Activated CD4-positive, alpha-beta T cell treated with anti-CD3 and anti-CD28 coated beads for 36 hours (primary cell): Measurements from ENCODE around the gene RASGRP1. TPM values are rescaled to one million over a fixed set of nuclear protein-coding genes. Genes with fewer than 3 reads are reported as not detected.

Experiments
- ATAC-seq: fragments of 200-7000 bp; cut with Tn5 transposase; one replicate; pipeline ENCODE4 v1.10.0; 2021; ENCODE audit warnings: mild to moderate bottlenecking, moderate library complexity
- CTCF ChIA-PET: fragments of 350-600 bp; sonication (Branson Sonifier 250); formaldehyde crosslinking; loops from one replicate; lab custom pipeline; 2021; ENCODE audit warnings: antibody characterized with exemption; lab: Charles Lee
- POLR2A ChIA-PET: fragments of 350-600 bp; sonication (Branson Sonifier 250); formaldehyde crosslinking; loops from one replicate; lab custom pipeline; 2021; ENCODE audit warnings: antibody characterized with exemption, inconsistent platforms; lab: Charles Lee
- DNase-seq: peaks from one replicate; pipeline ENCODE4 v3.0.0-alpha.2; 2020
- H3K27ac Mint-ChIP-seq: one replicate; pipeline ENCODE4 v1.8.0; 2021; ENCODE audit warnings: mixed read lengths
- H3K27me3 Mint-ChIP-seq: one replicate; pipeline ENCODE4 v1.8.0; 2021; ENCODE audit warnings: mixed read lengths
- H3K36me3 Mint-ChIP-seq: one replicate; pipeline ENCODE4 v1.8.0; 2021; ENCODE audit warnings: low read depth, mixed read lengths
- H3K4me1 Mint-ChIP-seq: one replicate; pipeline ENCODE4 v1.8.0; 2021; ENCODE audit warnings: mixed read lengths
- H3K4me3 Mint-ChIP-seq: one replicate; pipeline ENCODE4 v1.8.0; 2021; ENCODE audit warnings: mild to moderate bottlenecking, moderate library complexity, mixed read lengths
- H3K9me3 Mint-ChIP-seq: one replicate; pipeline ENCODE4 v1.8.0; 2021; ENCODE audit warnings: low read depth, mixed read lengths
- intact Hi-C, 2 experiments: fragments of 100-400 bp; cut with DNase I in 1 of 2; cut with micrococcal nuclease in 1 of 2; formaldehyde crosslinking; loops; one replicate each; pipeline versions ENCODE4 v1.14.2 to v1.15.1; 2022 to 2024; cut with DNase I, micrococcal nuclease
- total RNA-seq, 2 experiments: library from RNA; stranded (reverse); gene quantifications; one replicate each; pipeline ENCODE4 v1.2.3, GENCODE V29; 2021

The RASGRP1 gene
- total RNA-seq, 2 experiments from 2014 or later = 102 to 120 TPM

DNA sequence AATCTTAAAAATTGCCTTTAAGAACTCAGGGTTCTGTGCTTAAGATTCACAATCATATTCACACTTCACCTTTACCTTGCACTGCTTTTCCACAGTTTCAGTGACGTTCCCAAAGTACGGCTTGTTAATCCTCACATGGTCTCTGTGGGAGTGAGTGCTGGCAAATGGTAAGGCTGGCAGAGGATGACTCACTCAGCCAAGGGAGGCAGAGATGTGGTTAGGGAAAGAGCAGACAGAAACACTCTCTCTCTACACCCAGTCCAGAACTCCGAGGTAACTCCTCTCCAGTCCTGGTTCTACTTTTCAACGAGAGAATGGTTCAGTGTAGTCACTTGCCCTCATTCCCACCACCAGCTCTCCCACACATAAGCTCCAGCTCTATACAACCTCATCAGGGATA is 33.1 kb downstream of the RASGRP1 start:
- no peaks in the 10 kb centered on the region for H3K27me3 Mint-ChIP-seq
- H3K9me3 Mint-ChIP-seq = peaks cover 2% of the 10 kb centered on the region
- no peak for ATAC-seq
- H3K4me3 Mint-ChIP-seq = no peak overlapping the region
- POLR2A ChIA-PET = interaction anchor here (1.4 kb wide), 1 partner anchor 33 kb away, joined by 3 read pairs; the partner anchor contains the start of gene RASGRP1
- H3K4me1 Mint-ChIP-seq = peaks cover 98% of the 10 kb centered on the region
- H3K27ac Mint-ChIP-seq = peak overlapping the region; percentile 82
- no peak for DNase-seq
- CTCF ChIA-PET = interaction anchor here (0.8 to 6.8 kb wide), 8 partner anchors 10 to 168 kb away, joined by 3 to 40 read pairs (median 4); no protein-coding TSS in a partner anchor
- peaks cover 86% of the 10 kb centered on the region for H3K36me3 Mint-ChIP-seq
- intact Hi-C loops = loop anchor here in 1 of 2 experiments (2.0 kb wide), 1 partner anchor 25 kb away; no protein-coding TSS in a partner anchor

- intact Hi-C loops = loop anchor here (1.0 to 2.0 kb wide), 2 partner anchors 8 to 27 kb away; no protein-coding TSS in a partner anchor
- Mint-ChIP-seq H3K4me3 (no peak overlapping the region), H3K36me3 (peaks cover 83% of the 10 kb centered on the region), H3K9me3 (no peaks in the 10 kb centered on the region), H3K27ac (peak overlapping the region; percentile 82), H3K27me3 (no peaks in the 10 kb centered on the region), H3K4me1 (peaks cover 98% of the 10 kb centered on the region)
- ATAC-seq = peak; percentile 96
- POLR2A ChIA-PET = interaction anchor here (0.7 to 1.4 kb wide), 2 partner anchors 34 to 81 kb away, joined by 3 to 4 read pairs; partner anchors contain the start of gene RASGRP1
- peak; percentile 69 for DNase-seq
- CTCF ChIA-PET = interaction anchor here (0.5 to 6.8 kb wide), 7 partner anchors 9 to 1327 kb away, joined by 3 to 40 read pairs (median 4); no protein-coding TSS in a partner anchor
Measured at GRCh38 chr15:38530113-38530512, 34.5 kb downstream of the RASGRP1 start.

GRCh38 chr15:38528294-38528693 is 36.3 kb downstream of the RASGRP1 start:
- intact Hi-C loops = no loop called here
- no peak for ATAC-seq
- DNase-seq = no peak
- Mint-ChIP-seq H3K27ac (peak overlapping the region; percentile 65), H3K36me3 (peaks cover 79% of the 10 kb centered on the region), H3K4me3 (no peak overlapping the region), H3K27me3 (no peaks in the 10 kb centered on the region), H3K4me1 (peaks cover 93% of the 10 kb centered on the region), H3K9me3 (no peaks in the 10 kb centered on the region)
- CTCF ChIA-PET = interaction anchor here (0.6 to 2.8 kb wide), 6 partner anchors 10 to 1713 kb away, joined by 3 to 8 read pairs (median 4); no protein-coding TSS in a partner anchor
- POLR2A ChIA-PET = no interaction called here

GRCh38 chr15:38526158-38526557 is 38.5 kb downstream of the RASGRP1 start:
- Mint-ChIP-seq H3K4me3 (no peak overlapping the region), H3K27ac (peak overlapping the region; percentile 53), H3K36me3 (peaks cover 69% of the 10 kb centered on the region), H3K27me3 (no peaks in the 10 kb centered on the region), H3K4me1 (peaks cover 89% of the 10 kb centered on the region), H3K9me3 (no peaks in the 10 kb centered on the region)
- CTCF ChIA-PET = no interaction called here
- ATAC-seq (no peak), DNase-seq (no peak)
- intact Hi-C loops = no loop called here
- POLR2A ChIA-PET = no interaction called here

GRCh38 chr15:38525489-38525888 is 39.1 kb downstream of the RASGRP1 start:
- ChIA-PET CTCF (interaction anchor here (1.4 to 1.6 kb wide), 2 partner anchors 85 to 165 kb away, joined by 3 to 7 read pairs; no protein-coding TSS in a partner anchor), POLR2A (no interaction called here)
- no peak overlapping the region for H3K4me3 Mint-ChIP-seq
- intact Hi-C loops = no loop called here
- DNase-seq (no peak), ATAC-seq (no peak)
- peaks cover 63% of the 10 kb centered on the region for H3K36me3 Mint-ChIP-seq
- no peaks in the 10 kb centered on the region for H3K9me3 Mint-ChIP-seq
- H3K27me3 Mint-ChIP-seq = no peaks in the 10 kb centered on the region
- H3K27ac Mint-ChIP-seq = peak overlapping the region; percentile 64
- peaks cover 83% of the 10 kb centered on the region for H3K4me1 Mint-ChIP-seq

GRCh38 chr15:38524156-38524555 is 40.5 kb downstream of the RASGRP1 start:
- peaks cover 61% of the 10 kb centered on the region for H3K36me3 Mint-ChIP-seq
- ChIA-PET POLR2A (no interaction called here), CTCF (interaction anchor here (0.6 to 1.6 kb wide), 9 partner anchors 11 to 183 kb away, joined by 3 to 7 read pairs (median 4); no protein-coding TSS in a partner anchor)
- H3K27ac Mint-ChIP-seq = peak overlapping the region; percentile 75
- no peak for DNase-seq
- peaks cover 81% of the 10 kb centered on the region for H3K4me1 Mint-ChIP-seq
- intact Hi-C loops = loop anchor here in 1 of 2 experiments (5.0 kb wide), 1 partner anchor 33 kb away; no protein-coding TSS in a partner anchor
- no peak for ATAC-seq
- no peaks in the 10 kb centered on the region for H3K27me3 Mint-ChIP-seq
- H3K9me3 Mint-ChIP-seq = no peaks in the 10 kb centered on the region
- H3K4me3 Mint-ChIP-seq = no peak overlapping the region

GRCh38 chr15:38522922-38523321 is 41.7 kb downstream of the RASGRP1 start:
- peaks cover 78% of the 10 kb centered on the region for H3K4me1 Mint-ChIP-seq
- ATAC-seq (no peak), DNase-seq (no peak)
- intact Hi-C loops = loop anchor here in 1 of 2 experiments (5.0 kb wide), 1 partner anchor 34 kb away; no protein-coding TSS in a partner anchor
- no peak overlapping the region for H3K4me3 Mint-ChIP-seq
- CTCF ChIA-PET = interaction anchor here (0.7 to 3.6 kb wide), 6 partner anchors 9 to 171 kb away, joined by 3 to 19 read pairs (median 4); no protein-coding TSS in a partner anchor
- POLR2A ChIA-PET = no interaction called here
- H3K27ac Mint-ChIP-seq = peak overlapping the region; percentile 58
- H3K27me3 Mint-ChIP-seq = no peaks in the 10 kb centered on the region
- H3K36me3 Mint-ChIP-seq = peaks cover 58% of the 10 kb centered on the region
- no peaks in the 10 kb centered on the region for H3K9me3 Mint-ChIP-seq

- ChIA-PET POLR2A (interaction anchor here (0.6 to 0.7 kb wide), 2 partner anchors 12 to 166 kb away, joined by 3 to 9 read pairs; no protein-coding TSS in a partner anchor), CTCF (interaction anchor here (0.7 to 3.6 kb wide), 10 partner anchors 8 to 179 kb away, joined by 3 to 19 read pairs (median 4); no protein-coding TSS in a partner anchor)
- intact Hi-C loops = loop anchor here in 1 of 2 experiments (5.0 kb wide), 1 partner anchor 36 kb away; no protein-coding TSS in a partner anchor
- DNase-seq (no peak), ATAC-seq (peak; percentile 20)
- H3K4me1 Mint-ChIP-seq = peaks cover 73% of the 10 kb centered on the region
- H3K27me3 Mint-ChIP-seq = no peaks in the 10 kb centered on the region
- peaks cover 62% of the 10 kb centered on the region for H3K36me3 Mint-ChIP-seq
- H3K9me3 Mint-ChIP-seq = no peaks in the 10 kb centered on the region
- peak overlapping the region; percentile 76 for H3K27ac Mint-ChIP-seq
- H3K4me3 Mint-ChIP-seq = no peak overlapping the region
Measured at GRCh38 chr15:38521316-38521715, 43.3 kb downstream of the RASGRP1 start.

- ATAC-seq (peak; percentile 18), DNase-seq (no peak)
- intact Hi-C loops = loop anchor here in 1 of 2 experiments (5.0 kb wide), 1 partner anchor 37 kb away; no protein-coding TSS in a partner anchor
- H3K27me3 Mint-ChIP-seq = no peaks in the 10 kb centered on the region
- H3K9me3 Mint-ChIP-seq = no peaks in the 10 kb centered on the region
- ChIA-PET CTCF (interaction anchor here (3.6 kb wide), 1 partner anchor 170 kb away, joined by 19 read pairs; no protein-coding TSS in a partner anchor), POLR2A (no interaction called here)
- peak overlapping the region; percentile 37 for H3K27ac Mint-ChIP-seq
- H3K36me3 Mint-ChIP-seq = peaks cover 63% of the 10 kb centered on the region
- peaks cover 64% of the 10 kb centered on the region for H3K4me1 Mint-ChIP-seq
- H3K4me3 Mint-ChIP-seq = no peak overlapping the region
Measured at GRCh38 chr15:38520035-38520434, 44.6 kb downstream of the RASGRP1 start.

DNA sequence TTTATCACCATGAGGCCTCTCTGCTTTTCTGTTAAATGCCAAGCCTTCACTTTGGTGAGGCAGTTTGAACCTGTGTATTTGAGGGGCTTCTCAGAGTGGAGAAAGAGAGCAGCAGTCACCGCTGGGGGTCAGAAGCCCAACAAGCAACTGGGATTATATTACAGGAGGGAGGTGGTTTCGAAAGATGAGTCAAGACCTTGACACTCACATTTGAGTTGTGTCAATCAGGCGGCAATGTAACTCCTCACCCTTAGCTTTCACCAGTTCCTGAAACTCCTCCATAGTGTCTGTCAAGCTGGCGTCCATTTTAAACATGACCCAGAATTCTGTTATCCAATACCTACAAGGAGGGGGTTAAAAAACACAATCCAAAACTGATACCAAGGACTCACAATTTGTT is 46.5 kb downstream of the RASGRP1 start:
- DNase-seq (no peak), ATAC-seq (peak; percentile 30)
- Mint-ChIP-seq H3K36me3 (peaks cover 68% of the 10 kb centered on the region), H3K27ac (peak overlapping the region; percentile 81), H3K9me3 (no peaks in the 10 kb centered on the region), H3K4me1 (peaks cover 52% of the 10 kb centered on the region), H3K4me3 (no peak overlapping the region), H3K27me3 (no peaks in the 10 kb centered on the region)
- intact Hi-C loops = loop anchor here in 1 of 2 experiments (2.0 kb wide), 1 partner anchor 17 kb away; no protein-coding TSS in a partner anchor
- ChIA-PET POLR2A (interaction anchor here (0.5 kb wide), 1 partner anchor 88 kb away, joined by 10 read pairs; no protein-coding TSS in a partner anchor), CTCF (interaction anchor here (1.0 to 2.8 kb wide), 8 partner anchors 10 to 181 kb away, joined by 3 to 15 read pairs (median 6); no protein-coding TSS in a partner anchor)

- Mint-ChIP-seq H3K36me3 (peaks cover 68% of the 10 kb centered on the region), H3K9me3 (no peaks in the 10 kb centered on the region), H3K27me3 (no peaks in the 10 kb centered on the region), H3K4me1 (peaks cover 46% of the 10 kb centered on the region), H3K27ac (peak overlapping the region; percentile 81), H3K4me3 (no peak overlapping the region)
- POLR2A ChIA-PET = interaction anchor here (1.0 kb wide), 1 partner anchor 179 kb away, joined by 3 read pairs; no protein-coding TSS in a partner anchor
- intact Hi-C loops = no loop called here
- no peak for DNase-seq
- CTCF ChIA-PET = interaction anchor here (0.7 to 3.6 kb wide), 11 partner anchors 13 to 182 kb away, joined by 3 to 21 read pairs (median 3); no protein-coding TSS in a partner anchor
- ATAC-seq = no peak
Measured at GRCh38 chr15:38517312-38517975, 47.2 kb downstream of the RASGRP1 start.
